Body of pancreas (tissue), 4 donors: Measurements from ENCODE around the gene MVB12B. TPM values are rescaled to one million over a fixed set of nuclear protein-coding genes. Genes with fewer than 3 reads are reported as not detected.
"Not testable (repeated sequence)": the region's sequence is repeated elsewhere in the genome, so short reads cannot be mapped to it uniquely, and the experiment has no call there.

Experiments
- ATAC-seq: fragments of 150-250 bp; one replicate; pipeline ENCODE4 v1.9.1; 2016
- DNase-seq, 4 donors: peaks; one replicate each; pipeline ENCODE4 v3.0.0-alpha.2; 2019
- H3K27ac ChIP-seq, 4 donors: fragments of 200-600 bp; sonication (generic); 1 replicate in 3 of 4; 2 replicates in 1 of 4; pipeline versions ENCODE4 v1.5.1 to v1.6.1; 2016 to 2019; ENCODE audit warnings: mild to moderate bottlenecking in 1 of 4, mixed read lengths in 1 of 4, moderate library complexity in 1 of 4
- H3K27me3 ChIP-seq, 2 donors: fragments of 200-600 bp; sonication (generic); one replicate each; pipeline ENCODE4 v1.6.0; 2016; ENCODE audit warnings: mild to moderate bottlenecking in 1 of 2
- H3K36me3 ChIP-seq, 2 donors: fragments of 200-600 bp; sonication (generic); replicated peaks in 1 of 2; 2 replicates each; pipeline ENCODE4 v1.5.1; 2016; ENCODE audit warnings: low read depth in 2 of 2; ENCODE audit not compliant: insufficient read depth in 1 of 2
- H3K4me1 ChIP-seq: fragments of 200-600 bp; sonication (generic); one replicate; pipeline ENCODE4 v1.6.0; 2016
- H3K4me3 ChIP-seq, 2 donors: fragments of 200-600 bp; sonication (generic); 1 replicate in 1 of 2; 2 replicates in 1 of 2; pipeline ENCODE4 v1.5.1; 2016 to 2019
- H3K9me3 ChIP-seq, 3 donors: fragments of 200-600 bp; sonication (generic); 1 replicate in 2 of 3; 2 replicates in 1 of 3; pipeline ENCODE4 v1.5.1; 2016
- CTCF ChIP-seq, 7 experiments: fragments of 450-650 bp in 4 of 7; fragments of 200-600 bp in 3 of 7; sonication (generic) in 3 of 7; IDR thresholded peaks; one replicate each; pipeline ENCODE4 v1.5.1; 2016 to 2019; ENCODE audit warnings: antibody characterized with exemption in 7 of 7
- POLR2A ChIP-seq, 3 donors: fragments of 450-650 bp; IDR thresholded peaks; one replicate each; pipeline ENCODE4 v1.6.1; 2016; ENCODE audit warnings: antibody characterized with exemption in 3 of 3, mild to moderate bottlenecking in 2 of 3
- WGBS, 2 donors: methylation state at CpG; one replicate each; pipeline ENCODE4 v1.1.5; 2017; 5-methylcytosine and 5-hydroxymethylcytosine counted together
- intact Hi-C: fragments of 100-400 bp; cut with DNase I; formaldehyde crosslinking; loops from one replicate; pipeline ENCODE4 v1.15.1; 2023
- total RNA-seq, 2 donors: library from RNA; depleted of rRNA; stranded (reverse); fragments of >200 nt; gene quantifications; one replicate each; pipeline ENCODE4 v1.1.0, GENCODE V29; 2016

Gene MVB12B
- total RNA-seq, 2 donors from 2014 or later: 5.2 to 9.9 TPM

GRCh38 chr9:126536841-126537465 lies 210.3 kb downstream of the MVB12B start:
- no peak for DNase-seq
- Histone ChIP-seq H3K36me3 (no peaks in the 10 kb centered on the region), H3K9me3 (no peaks in the 10 kb centered on the region), H3K27ac (no peak overlapping the region), H3K4me3 (no peak overlapping the region), H3K4me1 (no peaks in the 10 kb centered on the region), H3K27me3 (no peaks in the 10 kb centered on the region)
- WGBS, 2 donors: 71 to 78% methylated on average over 10 to 11 of the region's 11 CpGs
- intact Hi-C loops: no loop called here
- ATAC-seq: no peak
- no peak for TF ChIP-seq CTCF (IDR thresholded peaks at IDR 0.05)
- TF ChIP-seq POLR2A (IDR thresholded peaks at IDR 0.05): no peak

GRCh38 chr9:126538550-126538949 lies 211.9 kb downstream of the MVB12B start:
- ATAC-seq: no peak
- whole genome bisulfite sequencing, 2 donors: 76 to 87% methylated on average over 1 of the region's 1 CpG
- no peak overlapping the region for H3K27ac ChIP-seq
- no peak overlapping the region for H3K4me3 ChIP-seq
- TF ChIP-seq CTCF (IDR thresholded peaks at IDR 0.05): no peak
- no peak for TF ChIP-seq POLR2A (IDR thresholded peaks at IDR 0.05)
- H3K9me3 ChIP-seq: no peaks in the 10 kb centered on the region
- no peaks in the 10 kb centered on the region for H3K36me3 ChIP-seq
- H3K4me1 ChIP-seq: no peaks in the 10 kb centered on the region
- H3K27me3 ChIP-seq: no peaks in the 10 kb centered on the region
- intact Hi-C loops: no loop called here
- DNase-seq: no peak

GRCh38 chr9:126540398-126540797 lies 213.8 kb downstream of the MVB12B start:
- H3K27ac ChIP-seq, H3K9me3 ChIP-seq, intact Hi-C loops, DNase-seq, H3K4me1 ChIP-seq, ATAC-seq, H3K27me3 ChIP-seq, H3K36me3 ChIP-seq, H3K4me3 ChIP-seq: not testable (repeated sequence)
- 66 to 76% methylated on average over 9 of the region's 9 CpGs for WGBS, 2 donors

- Histone ChIP-seq H3K27me3 (no peaks in the 10 kb centered on the region), H3K36me3 (no peaks in the 10 kb centered on the region), H3K9me3 (no peaks in the 10 kb centered on the region), H3K4me1 (no peaks in the 10 kb centered on the region), H3K4me3 (no peak overlapping the region), H3K27ac (no peak overlapping the region)
- ATAC-seq (no peak), DNase-seq (no peak)
- TF ChIP-seq CTCF (IDR thresholded peaks at IDR 0.05): no peak
- TF ChIP-seq POLR2A (IDR thresholded peaks at IDR 0.05): no peak
- WGBS, 2 donors: 96 to 100% methylated on average over 3 of the region's 3 CpGs
- intact Hi-C loops: no loop called here
Observed at GRCh38 chr9:126543490-126543889, 216.9 kb downstream of the MVB12B start.

- 69 to 78% methylated on average over 7 of the region's 7 CpGs for WGBS, 2 donors
- Histone ChIP-seq H3K36me3 (no peaks in the 10 kb centered on the region), H3K27ac (no peak overlapping the region), H3K4me3 (no peak overlapping the region), H3K9me3 (no peaks in the 10 kb centered on the region), H3K27me3 (no peaks in the 10 kb centered on the region), H3K4me1 (no peaks in the 10 kb centered on the region)
- ATAC-seq (no peak), DNase-seq (no peak)
- TF ChIP-seq CTCF (IDR thresholded peaks at IDR 0.05): no peak
- no peak for TF ChIP-seq POLR2A (IDR thresholded peaks at IDR 0.05)
- intact Hi-C loops: no loop called here
Observed at GRCh38 chr9:126545106-126545505, 218.5 kb downstream of the MVB12B start.
